HG03039 (cell line): ENCODE data around the gene NUP107.
"Not testable (repeated sequence)": the region's sequence is repeated elsewhere in the genome, so short reads cannot be mapped to it uniquely, and the experiment has no call there.

ENCODE experiments used
- ATAC-seq: cut with Tn5 transposase; IDR thresholded peaks from one replicate; pipeline ENCODE4 v1.9.1; 2021; ENCODE audit warnings: mild to moderate bottlenecking, moderate library complexity; ENCODE audit not compliant: unreplicated experiment

Gene NUP107

GRCh38 chr12:68686595-68687521, at the start of gene NUP107:
NUP107 (plus strand) TSS chr12:68686978; CDS start chr12:68687066, 88 bp downstream.
- ATAC-seq, result peak; percentile 96

GRCh38 chr12:68637439-68637838, 49.3 kb upstream of the NUP107 start:
- ATAC-seq, result not testable (repeated sequence)

GRCh38 chr12:68638171-68638570, 48.6 kb upstream of the NUP107 start:
- no peak for ATAC-seq

GRCh38 chr12:68638721-68639395, 47.9 kb upstream of the NUP107 start:
- ATAC-seq, result no peak

- ATAC-seq, result no peak
These were observed 47.4 kb upstream of the NUP107 start for GRCh38 chr12:68639396-68639767.

GRCh38 chr12:68641138-68641537, 45.6 kb upstream of the NUP107 start:
- ATAC-seq, result peak; percentile 85

- ATAC-seq, result no peak
These were observed 40.3 kb upstream of the NUP107 start for GRCh38 chr12:68646484-68646883.

- ATAC-seq, result no peak
These were observed 39.3 kb upstream of the NUP107 start for GRCh38 chr12:68647507-68647906.

GRCh38 chr12:68648179-68648578, 38.6 kb upstream of the NUP107 start:
- ATAC-seq, result no peak

GRCh38 chr12:68665016-68665569, 21.7 kb upstream of the NUP107 start:
- ATAC-seq, result no peak

GRCh38 chr12:68667291-68667690, 19.5 kb upstream of the NUP107 start:
- ATAC-seq, result no peak

- ATAC-seq, result no peak
These were observed 18.9 kb upstream of the NUP107 start for GRCh38 chr12:68667896-68668295.

GRCh38 chr12:68671179-68671578, 15.6 kb upstream of the NUP107 start:
- no peak for ATAC-seq

- no peak for ATAC-seq
These were observed 13.0 kb upstream of the NUP107 start for GRCh38 chr12:68673788-68674187.

- ATAC-seq, result no peak
These were observed 12.4 kb upstream of the NUP107 start for GRCh38 chr12:68674376-68674775.

- ATAC-seq, result no peak
These were observed 11.5 kb upstream of the NUP107 start for GRCh38 chr12:68675101-68675842.

GRCh38 chr12:68676854-68677253, 9.9 kb upstream of the NUP107 start:
- not testable (repeated sequence) for ATAC-seq

- no peak for ATAC-seq
These were observed 550 bp upstream of the NUP107 start for GRCh38 chr12:68686262-68686594.

GRCh38 chr12:68695454-68695853, 8.7 kb downstream of the NUP107 start:
- no peak for ATAC-seq

GRCh38 chr12:68699486-68699885, 12.7 kb downstream of the NUP107 start:
- no peak for ATAC-seq

GRCh38 chr12:68727776-68728175, 41.0 kb downstream of the NUP107 start:
- ATAC-seq, result no peak
